Epithelial cell of proximal tubule (primary cell): ENCODE results near the gene CACNB2. TPM values are rescaled to one million over a fixed set of nuclear protein-coding genes. Genes with fewer than 3 reads are reported as not detected.
A peak's percentile ranks its signal among the peaks of the same experiment; 100 is the strongest.

Source experiments
- DNase-seq: peaks from one replicate; pipeline ENCODE4 v3.0.0-alpha.2; 2011; ENCODE audit warnings: low read depth
- H3K4me3 ChIP-seq: 2 replicates; pipeline ENCODE4 v1.5.1; 2011; ENCODE audit warnings: low read depth, mild to moderate bottlenecking, low read length
- total RNA-seq: library from RNA; depleted of rRNA; stranded (reverse); fragments of >200 nt; gene quantifications from 2 replicates; pipeline ENCODE4 v1.2.3, GENCODE V29; 2015
- TF ChIP-seq, protein P1 (sequence below): conservative IDR thresholded peaks from 2 replicates; pipeline ENCODE4 v1.5.1; 2012; ENCODE audit warnings: low read depth, mild to moderate bottlenecking, low read length

The CACNB2 gene
- total RNA-seq, 1 donor from 2014 or later = not detected

DNA sequence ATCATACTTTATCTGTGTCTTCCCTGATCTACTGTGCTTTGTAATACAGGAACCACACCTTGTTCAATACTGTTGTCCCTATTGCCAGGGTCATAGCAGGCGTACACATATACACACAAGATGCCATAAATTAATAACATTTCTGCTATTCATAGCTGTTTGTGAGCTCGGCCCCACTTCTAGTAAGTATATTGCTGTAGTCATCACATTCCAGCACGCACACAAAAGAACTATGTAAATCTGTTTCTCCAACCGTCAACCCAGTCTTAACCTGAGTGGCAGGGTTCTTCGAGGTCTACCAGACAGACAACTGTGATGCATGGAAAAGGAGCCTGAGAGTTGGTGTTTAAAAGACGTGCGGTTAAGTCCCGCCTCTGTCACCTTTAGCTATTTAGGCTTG is 5.7 kb upstream of the CACNB2 start:
- H3K4me3 ChIP-seq = no peak overlapping the region
- no peak for DNase-seq
- TF ChIP-seq, protein P1, sequence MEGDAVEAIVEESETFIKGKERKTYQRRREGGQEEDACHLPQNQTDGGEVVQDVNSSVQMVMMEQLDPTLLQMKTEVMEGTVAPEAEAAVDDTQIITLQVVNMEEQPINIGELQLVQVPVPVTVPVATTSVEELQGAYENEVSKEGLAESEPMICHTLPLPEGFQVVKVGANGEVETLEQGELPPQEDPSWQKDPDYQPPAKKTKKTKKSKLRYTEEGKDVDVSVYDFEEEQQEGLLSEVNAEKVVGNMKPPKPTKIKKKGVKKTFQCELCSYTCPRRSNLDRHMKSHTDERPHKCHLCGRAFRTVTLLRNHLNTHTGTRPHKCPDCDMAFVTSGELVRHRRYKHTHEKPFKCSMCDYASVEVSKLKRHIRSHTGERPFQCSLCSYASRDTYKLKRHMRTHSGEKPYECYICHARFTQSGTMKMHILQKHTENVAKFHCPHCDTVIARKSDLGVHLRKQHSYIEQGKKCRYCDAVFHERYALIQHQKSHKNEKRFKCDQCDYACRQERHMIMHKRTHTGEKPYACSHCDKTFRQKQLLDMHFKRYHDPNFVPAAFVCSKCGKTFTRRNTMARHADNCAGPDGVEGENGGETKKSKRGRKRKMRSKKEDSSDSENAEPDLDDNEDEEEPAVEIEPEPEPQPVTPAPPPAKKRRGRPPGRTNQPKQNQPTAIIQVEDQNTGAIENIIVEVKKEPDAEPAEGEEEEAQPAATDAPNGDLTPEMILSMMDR = no peak

DNA sequence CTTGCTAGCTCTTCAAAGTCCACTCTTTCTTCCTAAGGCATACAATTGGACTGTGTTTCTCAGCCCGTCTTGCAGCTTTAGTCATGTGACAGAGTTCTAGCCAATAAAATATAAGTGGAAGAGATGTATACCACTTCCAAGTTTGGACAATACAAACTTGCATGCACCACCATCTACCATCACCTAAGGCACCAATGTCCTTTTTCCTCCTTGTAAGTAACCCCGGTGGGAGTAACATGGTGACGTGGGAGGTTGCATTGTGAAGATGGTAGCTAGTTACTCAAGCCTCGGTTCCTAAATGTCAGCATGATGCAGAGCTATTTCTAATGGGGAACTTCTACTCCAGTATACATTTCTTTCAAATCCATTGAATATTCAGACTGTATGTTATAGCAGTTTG is 5.3 kb upstream of the CACNB2 start:
- TF ChIP-seq, protein P1 = no peak
- DNase-seq = no peak
- no peak overlapping the region for H3K4me3 ChIP-seq

DNA sequence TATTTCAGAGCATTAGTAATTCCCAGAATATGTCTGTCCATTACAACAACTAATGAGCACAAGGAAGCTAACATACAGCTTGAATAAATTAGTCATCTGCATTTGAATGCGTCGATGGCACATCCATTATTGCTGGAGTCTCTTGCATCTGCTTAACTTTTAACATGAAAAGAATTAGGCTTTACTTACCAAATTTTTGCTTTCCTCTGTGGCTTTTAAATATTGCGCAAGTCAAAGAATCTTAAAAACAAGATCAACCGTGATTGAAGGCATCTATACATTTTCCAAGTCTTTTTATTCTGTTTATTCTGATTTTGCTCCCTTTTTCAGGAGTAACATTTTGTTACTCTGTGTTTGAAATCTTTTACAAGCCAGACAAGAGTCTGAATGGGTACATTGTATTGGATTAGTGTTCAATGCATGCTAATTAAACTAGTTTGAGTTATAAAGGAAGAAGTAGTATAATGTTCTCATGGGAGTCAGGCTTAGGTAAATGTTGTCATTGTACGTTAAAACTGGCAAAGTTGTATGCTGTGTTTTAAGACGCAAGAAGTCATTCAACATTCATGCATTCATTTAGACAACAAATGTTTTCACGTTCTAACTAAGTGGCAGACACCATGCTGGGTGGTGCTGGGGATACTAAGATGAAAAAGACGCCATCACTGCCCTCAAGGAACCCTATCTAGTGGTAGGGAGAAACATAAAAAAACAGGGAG is 4.0 kb upstream of the CACNB2 start:
- TF ChIP-seq, protein P1 = no peak

DNA sequence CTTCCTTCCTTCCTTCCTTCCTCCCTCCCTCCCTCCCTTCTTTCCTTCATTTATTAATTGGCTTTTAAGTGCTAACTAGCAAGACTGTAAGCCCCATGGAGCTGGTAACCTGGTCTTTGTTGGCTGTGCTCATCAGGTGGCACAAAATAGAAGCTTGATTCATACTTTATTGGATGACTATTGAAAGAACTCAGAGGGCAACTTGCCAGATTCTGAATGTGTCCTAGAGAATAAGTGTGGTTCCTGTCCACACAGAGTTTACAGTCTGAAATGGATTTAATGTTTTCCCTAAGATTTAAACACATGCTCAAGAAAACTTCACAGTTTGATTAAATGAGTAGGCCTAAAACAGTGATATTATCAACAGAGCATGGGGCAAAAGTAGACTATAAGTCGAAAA is 3.1 kb upstream of the CACNB2 start:
- no peak overlapping the region for H3K4me3 ChIP-seq
- TF ChIP-seq, protein P1 = no peak
- no peak for DNase-seq

More for the DNA sequence above, 4.0 kb upstream of the CACNB2 start:
- DNase-seq = no peak
- no peak overlapping the region for H3K4me3 ChIP-seq

DNA sequence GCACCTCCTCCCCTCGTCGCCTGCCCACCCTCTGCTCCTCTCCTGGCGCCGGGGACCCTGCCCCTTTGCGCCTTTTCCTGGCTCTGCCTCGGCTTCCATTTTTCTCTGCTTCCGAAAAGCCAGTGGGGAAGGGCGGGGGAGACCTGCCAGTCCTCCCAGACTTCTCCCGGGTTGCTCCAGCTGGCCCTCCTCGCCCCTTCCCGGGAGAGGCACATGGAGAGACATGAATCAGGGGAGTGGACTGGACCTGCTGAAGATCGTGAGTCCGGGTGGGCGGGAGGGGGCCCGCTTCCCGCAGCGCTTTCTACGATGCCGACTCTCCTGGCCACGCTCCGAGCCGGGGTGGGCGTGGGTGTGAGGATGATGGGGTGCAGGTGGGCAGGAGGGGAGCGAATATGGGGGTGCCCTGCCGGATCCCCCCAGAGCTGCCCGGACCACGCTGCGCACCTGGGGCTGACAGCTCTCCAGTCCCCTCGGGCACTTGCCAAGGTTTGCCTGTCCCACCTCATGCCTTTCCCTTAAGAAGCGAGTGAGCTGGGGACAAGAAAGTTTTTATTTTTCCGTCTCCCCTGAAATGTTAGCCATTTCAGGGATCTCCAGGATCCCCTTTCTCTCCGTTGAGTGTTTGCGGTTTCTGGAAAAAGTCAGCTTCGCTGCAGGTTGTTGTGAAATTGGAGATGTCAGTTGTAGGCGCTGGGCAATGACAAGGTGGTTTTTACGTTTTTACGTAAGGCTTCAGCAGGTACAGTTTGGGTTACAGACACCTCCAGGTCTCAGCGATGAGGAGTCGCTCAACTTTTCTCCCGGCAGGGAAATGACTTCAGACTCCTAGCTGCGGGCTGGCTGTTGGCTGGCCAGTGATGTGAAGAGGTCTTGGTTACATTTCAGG is 977 bp downstream of the CACNB2 start:
- peak overlapping the region; percentile 36 for H3K4me3 ChIP-seq
- TF ChIP-seq, protein P1 = no peak
- DNase-seq = no peak

DNA sequence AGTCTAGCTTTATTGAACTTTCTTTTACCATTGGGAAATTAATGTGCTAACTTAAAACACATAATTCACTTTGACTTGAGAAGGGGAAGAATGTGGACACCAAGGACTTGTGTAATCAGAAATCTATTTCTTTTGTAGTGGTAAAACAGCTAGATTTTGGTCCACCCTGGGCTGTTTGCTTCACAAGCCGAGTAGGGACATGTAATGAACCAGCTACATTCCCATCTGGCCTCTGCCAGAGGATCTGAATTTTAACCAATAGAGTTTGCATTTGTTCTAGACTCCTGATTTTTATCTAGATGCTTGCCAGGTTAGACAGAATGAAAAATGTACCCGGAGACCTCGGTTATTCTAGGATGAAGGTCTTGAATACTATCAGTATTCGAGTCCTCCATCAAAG is 1.9 kb downstream of the CACNB2 start:
- no peak overlapping the region for H3K4me3 ChIP-seq
- no peak for DNase-seq
- TF ChIP-seq, protein P1 = no peak

DNA sequence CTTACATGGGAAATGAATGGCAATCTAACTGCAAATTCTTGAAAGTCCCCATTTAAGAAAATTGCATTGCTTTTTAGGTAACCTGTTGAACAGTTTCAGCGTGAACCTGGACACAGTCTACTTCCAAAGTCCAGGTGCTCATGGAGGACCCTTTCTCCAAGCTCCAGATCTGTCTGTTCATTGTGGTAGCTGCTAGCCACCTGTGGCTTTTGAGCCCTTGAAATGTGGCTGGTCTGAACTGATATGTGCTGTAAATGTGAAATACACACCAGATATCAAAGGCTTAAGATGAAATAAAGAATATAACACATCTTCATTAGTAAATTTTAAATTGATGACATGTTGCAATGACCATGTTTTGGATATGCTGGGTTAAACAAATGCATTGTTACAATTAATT is 4.2 kb downstream of the CACNB2 start:
- no peak for DNase-seq
- TF ChIP-seq, protein P1 = no peak
- no peak overlapping the region for H3K4me3 ChIP-seq
